Muscle layer of duodenum (tissue), 2 donors: ENCODE results near the gene TMEM86A.

ENCODE experiments used
- H3K27ac ChIP-seq: one replicate; pipeline ENCODE4 v1.7.0; 2013; ENCODE audit warnings: mild to moderate bottlenecking, low read length
- H3K27me3 ChIP-seq: one replicate; pipeline ENCODE4 v1.7.0; 2013; ENCODE audit warnings: low read depth, mild to moderate bottlenecking, control low read depth, low read length
- H3K36me3 ChIP-seq, 2 donors: one replicate each; pipeline ENCODE4 v1.7.0; 2013; ENCODE audit warnings: low read length in 2 of 2, control low read depth in 1 of 2, mild to moderate bottlenecking in 1 of 2; ENCODE audit not compliant: insufficient read depth in 2 of 2, control insufficient read depth in 1 of 2
- H3K4me1 ChIP-seq, 2 donors: one replicate each; pipeline ENCODE4 v1.7.0; 2013; ENCODE audit warnings: low read length in 2 of 2, mild to moderate bottlenecking in 2 of 2, control low read depth in 1 of 2, moderate library complexity in 1 of 2; ENCODE audit not compliant: insufficient read depth in 2 of 2, control insufficient read depth in 1 of 2
- H3K4me3 ChIP-seq, 2 donors: one replicate each; pipeline ENCODE4 v1.7.0; 2013; ENCODE audit warnings: low read length in 2 of 2, low read depth in 1 of 2, mild to moderate bottlenecking in 1 of 2
- H3K9me3 ChIP-seq, 2 donors: one replicate each; pipeline ENCODE4 v1.7.0; 2013; ENCODE audit warnings: low read length in 2 of 2, control low read depth in 1 of 2, mild to moderate bottlenecking in 1 of 2; ENCODE audit not compliant: control insufficient read depth in 1 of 2
- donor health status: healthy.

TMEM86A gene

GRCh38 chr11:18700872-18701271 is 2.3 kb downstream of the TMEM86A start:
- H3K4me1 ChIP-seq, result peaks cover 12 to 34% of the 10 kb centered on the region in 2 donors

GRCh38 chr11:18701614-18702216 is 3.1 kb downstream of the TMEM86A start:
- no peak overlapping the region for H3K27ac ChIP-seq
- H3K27me3 ChIP-seq, result no peaks in the 10 kb centered on the region
- H3K36me3 ChIP-seq, result peaks cover 3 to 10% of the 10 kb centered on the region in 2 donors
- no peaks in the 10 kb centered on the region for H3K9me3 ChIP-seq
- no peak overlapping the region for H3K4me3 ChIP-seq
- peaks cover 12 to 34% of the 10 kb centered on the region in 2 donors for H3K4me1 ChIP-seq

More at GRCh38 chr11:18700872-18701271, 2.3 kb downstream of the TMEM86A start:
- peaks cover 3 to 10% of the 10 kb centered on the region in 2 donors for H3K36me3 ChIP-seq
- H3K9me3 ChIP-seq, result no peaks in the 10 kb centered on the region
- no peak overlapping the region for H3K27ac ChIP-seq
- no peak overlapping the region for H3K4me3 ChIP-seq
- H3K27me3 ChIP-seq, result no peaks in the 10 kb centered on the region

- peaks cover 7 to 31% of the 10 kb centered on the region in 2 donors for H3K4me1 ChIP-seq
- no peak overlapping the region for H3K4me3 ChIP-seq
- no peaks in the 10 kb centered on the region for H3K27me3 ChIP-seq
- no peak overlapping the region for H3K27ac ChIP-seq
- no peaks in the 10 kb centered on the region for H3K9me3 ChIP-seq
- H3K36me3 ChIP-seq, result peaks cover 3 to 10% of the 10 kb centered on the region in 2 donors
These were observed 4.6 kb downstream of the TMEM86A start for GRCh38 chr11:18703001-18703763.

- Histone ChIP-seq H3K4me3 (no peak overlapping the region), H3K9me3 (no peaks in the 10 kb centered on the region), H3K4me1 (peaks cover 6 to 27% of the 10 kb centered on the region in 2 donors), H3K36me3 (peaks cover 3 to 10% of the 10 kb centered on the region in 2 donors), H3K27me3 (no peaks in the 10 kb centered on the region), H3K27ac (no peak overlapping the region)
These were observed 5.6 kb downstream of the TMEM86A start for GRCh38 chr11:18704045-18704645.

- H3K27me3 ChIP-seq, result no peaks in the 10 kb centered on the region
- H3K27ac ChIP-seq, result no peak overlapping the region
- peaks cover 6 to 22% of the 10 kb centered on the region in 2 donors for H3K4me1 ChIP-seq
- H3K9me3 ChIP-seq, result no peaks in the 10 kb centered on the region
- no peak overlapping the region for H3K4me3 ChIP-seq
- peaks cover 3 to 10% of the 10 kb centered on the region in 2 donors for H3K36me3 ChIP-seq
These were observed 6.1 kb downstream of the TMEM86A start for GRCh38 chr11:18704698-18705097.

- no peak overlapping the region for H3K27ac ChIP-seq
- peak overlapping the region; percentile 62 to 65 for H3K4me3 ChIP-seq
- no peaks in the 10 kb centered on the region for H3K9me3 ChIP-seq
- H3K4me1 ChIP-seq, result peaks cover 6 to 14% of the 10 kb centered on the region in 2 donors
- H3K27me3 ChIP-seq, result no peaks in the 10 kb centered on the region
- peaks cover 3 to 10% of the 10 kb centered on the region in 2 donors for H3K36me3 ChIP-seq
These were observed 7.2 kb downstream of the TMEM86A start for GRCh38 chr11:18705651-18706281.

- Histone ChIP-seq H3K4me3 (peak overlapping the region; percentile 65 to 93), H3K36me3 (peaks cover 3 to 7% of the 10 kb centered on the region in 2 donors), H3K4me1 (peaks cover 6 to 14% of the 10 kb centered on the region in 2 donors), H3K9me3 (no peaks in the 10 kb centered on the region), H3K27ac (peak overlapping the region; percentile 84), H3K27me3 (no peaks in the 10 kb centered on the region)
These were observed 8.0 kb downstream of the TMEM86A start for GRCh38 chr11:18706330-18707243.

- Histone ChIP-seq H3K9me3 (no peaks in the 10 kb centered on the region), H3K4me1 (peaks cover 6 to 14% of the 10 kb centered on the region in 2 donors), H3K27me3 (no peaks in the 10 kb centered on the region), H3K36me3 (no peaks in the 10 kb centered on the region), H3K4me3 (no peak overlapping the region), H3K27ac (no peak overlapping the region)
These were observed 9.3 kb downstream of the TMEM86A start for GRCh38 chr11:18707811-18708340.

GRCh38 chr11:18709414-18709813 is 10.8 kb downstream of the TMEM86A start:
- no peaks in the 10 kb centered on the region for H3K27me3 ChIP-seq
- peaks cover 6 to 14% of the 10 kb centered on the region in 2 donors for H3K4me1 ChIP-seq
- H3K36me3 ChIP-seq, result no peaks in the 10 kb centered on the region
- no peaks in the 10 kb centered on the region for H3K9me3 ChIP-seq
- H3K4me3 ChIP-seq, result no peak overlapping the region
- H3K27ac ChIP-seq, result no peak overlapping the region

- H3K36me3 ChIP-seq, result no peaks in the 10 kb centered on the region
- no peaks in the 10 kb centered on the region for H3K27me3 ChIP-seq
- peaks cover under 1 to 4% of the 10 kb centered on the region in 2 donors for H3K4me1 ChIP-seq
- H3K4me3 ChIP-seq, result no peak overlapping the region
- no peak overlapping the region for H3K27ac ChIP-seq
- no peaks in the 10 kb centered on the region for H3K9me3 ChIP-seq
These were observed 12.0 kb downstream of the TMEM86A start for GRCh38 chr11:18710545-18710944.
